NOMO-1 treated with DMSO at 0.1 percent for 48 hours (cell line): ENCODE measurements around the gene TRIM41.

Source experiments
- DNase-seq: peaks from one replicate; lab custom pipeline; 2025; ENCODE audit not compliant: unreplicated experiment; lab: John Stamatoyannopoulos, UW

The TRIM41 gene

DNA sequence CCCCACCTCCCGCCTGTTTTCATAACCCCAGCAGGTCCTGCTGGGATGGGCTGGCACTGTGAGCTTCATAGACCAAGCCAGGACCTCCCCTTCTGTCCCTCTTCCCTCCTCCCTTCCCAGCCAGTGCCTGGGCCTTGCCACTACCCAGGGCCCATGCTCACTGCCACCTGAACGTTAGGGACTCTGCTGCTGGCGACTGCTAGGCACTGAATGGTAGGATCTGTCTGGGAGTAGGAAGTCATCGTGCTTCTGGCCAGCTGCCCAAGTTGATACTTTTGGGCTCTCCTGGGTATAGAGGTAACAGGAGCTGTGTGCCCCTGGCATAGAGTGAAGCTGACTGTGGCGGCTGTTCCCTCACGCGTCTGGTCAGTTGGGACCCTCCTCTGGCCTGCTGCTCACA, 8.4 kb downstream of the TRIM41 start:
- DNase-seq, result no peak

DNA sequence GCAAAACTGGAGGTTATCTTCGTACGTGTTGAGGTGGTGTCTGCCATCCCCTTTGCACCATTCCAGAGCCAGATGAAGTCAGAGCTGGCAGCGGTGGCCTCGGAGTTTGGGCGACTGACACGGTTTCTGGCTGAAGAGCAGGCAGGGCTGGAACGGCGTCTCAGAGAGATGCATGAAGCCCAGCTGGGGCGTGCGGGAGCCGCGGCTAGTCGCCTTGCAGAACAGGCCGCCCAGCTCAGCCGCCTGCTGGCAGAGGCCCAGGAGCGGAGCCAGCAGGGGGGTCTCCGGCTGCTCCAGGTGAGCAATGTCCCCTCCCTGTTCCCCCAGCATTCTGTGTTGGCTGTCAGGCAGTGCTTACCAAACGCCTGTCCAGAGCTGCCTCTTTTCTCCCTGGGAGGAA, 9.5 kb downstream of the TRIM41 start:
- DNase-seq, result no peak

DNA sequence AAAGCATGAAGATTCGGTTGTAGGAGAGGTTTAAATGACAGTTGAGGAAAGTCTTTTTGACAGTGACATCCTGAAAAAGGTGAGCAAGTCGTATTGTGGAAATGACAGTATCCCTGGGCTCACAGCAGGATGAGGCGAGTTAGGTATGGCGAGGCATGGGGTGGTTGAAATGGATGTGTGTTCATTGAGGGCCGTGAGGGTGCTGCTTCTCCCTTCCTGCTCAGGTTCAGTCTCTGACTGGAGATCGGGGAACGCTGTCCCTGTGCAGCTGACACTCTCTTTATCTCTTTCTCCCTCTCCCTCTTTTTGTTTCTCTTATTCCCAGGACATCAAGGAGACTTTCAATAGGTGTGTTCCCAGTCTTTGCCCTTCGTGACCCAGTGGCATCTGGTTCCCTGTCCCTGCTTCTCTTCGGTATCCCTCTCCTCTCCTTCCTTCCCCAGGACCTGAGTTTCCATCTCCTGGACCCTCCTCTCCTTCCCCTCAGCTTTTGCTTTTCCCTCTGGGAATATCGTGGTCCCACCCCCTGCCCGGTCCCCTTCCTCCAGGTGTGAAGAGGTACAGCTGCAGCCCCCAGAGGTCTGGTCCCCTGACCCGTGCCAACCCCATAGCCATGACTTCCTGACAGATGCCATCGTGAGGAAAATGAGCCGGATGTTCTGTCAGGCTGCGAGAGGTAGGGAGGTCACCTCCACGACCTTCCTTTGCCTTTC, 10.2 kb downstream of the TRIM41 start:
- DNase-seq, result no peak

DNA sequence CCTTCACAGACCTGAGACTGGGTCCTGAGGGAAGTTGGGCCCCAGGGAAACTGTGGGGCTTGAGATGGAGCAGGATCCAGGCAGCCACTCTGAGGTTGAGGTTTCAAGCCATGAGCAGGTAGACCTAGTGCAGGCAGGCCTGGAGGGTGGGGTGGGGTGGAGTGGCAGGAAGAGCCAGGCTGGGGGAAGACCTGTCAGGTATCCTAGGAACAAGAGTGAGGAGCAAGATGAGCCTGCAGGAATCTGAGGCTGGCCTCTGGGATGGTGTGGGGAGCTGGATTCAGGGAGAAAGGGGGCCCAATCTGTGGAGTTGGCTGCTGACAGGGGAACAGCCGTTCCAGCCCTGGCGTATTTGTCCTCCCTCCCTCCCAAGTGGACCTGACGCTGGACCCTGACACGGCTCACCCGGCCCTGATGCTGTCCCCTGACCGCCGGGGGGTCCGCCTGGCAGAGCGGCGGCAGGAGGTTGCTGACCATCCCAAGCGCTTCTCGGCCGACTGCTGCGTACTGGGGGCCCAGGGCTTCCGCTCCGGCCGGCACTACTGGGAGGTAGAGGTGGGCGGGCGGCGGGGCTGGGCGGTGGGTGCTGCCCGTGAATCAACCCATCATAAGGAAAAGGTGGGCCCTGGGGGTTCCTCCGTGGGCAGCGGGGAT, 10.8 kb downstream of the TRIM41 start:
- no peak for DNase-seq

DNA sequence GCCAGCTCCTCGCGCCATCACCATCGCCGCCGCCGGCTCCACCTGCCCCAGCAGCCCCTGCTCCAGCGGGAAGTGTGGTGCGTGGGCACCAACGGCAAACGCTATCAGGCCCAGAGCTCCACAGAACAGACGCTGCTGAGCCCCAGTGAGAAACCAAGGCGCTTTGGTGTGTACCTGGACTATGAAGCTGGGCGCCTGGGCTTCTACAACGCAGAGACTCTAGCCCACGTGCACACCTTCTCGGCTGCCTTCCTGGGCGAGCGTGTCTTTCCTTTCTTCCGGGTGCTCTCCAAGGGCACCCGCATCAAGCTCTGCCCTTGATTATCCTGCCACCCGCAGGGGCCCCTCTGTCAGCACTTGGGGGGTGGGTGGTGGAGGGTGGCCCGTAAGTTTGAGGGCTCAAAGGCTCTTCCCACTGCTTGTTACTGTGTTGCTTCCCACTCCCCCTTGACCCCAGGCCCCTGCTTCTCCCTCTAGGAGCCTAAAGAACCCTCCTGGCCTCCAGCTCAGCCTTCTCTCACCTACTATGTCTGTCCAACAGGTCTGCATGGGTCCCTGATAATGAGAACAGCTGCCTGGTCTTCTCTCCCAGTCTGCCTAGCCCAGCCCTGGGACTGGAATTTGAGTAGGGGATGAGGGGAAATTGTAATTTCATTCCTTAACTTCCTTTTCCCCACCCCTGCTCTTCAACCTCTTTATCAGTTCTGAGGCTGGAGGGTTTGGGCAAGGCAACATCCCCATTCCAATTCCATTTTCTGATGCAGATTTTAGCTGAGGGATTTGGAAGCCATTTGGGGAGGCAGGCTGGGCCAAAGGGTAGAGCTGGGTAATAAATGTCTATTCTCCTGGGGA, 11.6 kb downstream of the TRIM41 start:
- no peak for DNase-seq

DNA sequence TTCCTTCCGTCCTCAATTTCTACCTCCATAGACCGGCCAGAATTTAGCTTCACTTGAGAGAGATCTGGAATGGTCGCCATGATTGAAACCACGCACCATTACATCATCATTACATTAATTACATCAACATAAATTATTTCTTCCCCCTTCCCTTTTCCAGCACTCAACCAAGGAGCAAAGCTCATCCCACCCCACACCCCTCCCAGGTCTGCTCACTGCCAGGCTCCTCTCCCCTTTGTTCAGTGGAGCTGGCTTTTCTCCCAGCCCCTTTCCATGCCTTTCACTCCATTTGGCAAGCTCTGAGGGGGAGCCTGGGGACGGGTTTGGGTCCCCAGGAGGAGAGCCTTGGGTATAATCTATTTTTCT, 12.2 kb downstream of the TRIM41 start:
- no peak for DNase-seq

DNA sequence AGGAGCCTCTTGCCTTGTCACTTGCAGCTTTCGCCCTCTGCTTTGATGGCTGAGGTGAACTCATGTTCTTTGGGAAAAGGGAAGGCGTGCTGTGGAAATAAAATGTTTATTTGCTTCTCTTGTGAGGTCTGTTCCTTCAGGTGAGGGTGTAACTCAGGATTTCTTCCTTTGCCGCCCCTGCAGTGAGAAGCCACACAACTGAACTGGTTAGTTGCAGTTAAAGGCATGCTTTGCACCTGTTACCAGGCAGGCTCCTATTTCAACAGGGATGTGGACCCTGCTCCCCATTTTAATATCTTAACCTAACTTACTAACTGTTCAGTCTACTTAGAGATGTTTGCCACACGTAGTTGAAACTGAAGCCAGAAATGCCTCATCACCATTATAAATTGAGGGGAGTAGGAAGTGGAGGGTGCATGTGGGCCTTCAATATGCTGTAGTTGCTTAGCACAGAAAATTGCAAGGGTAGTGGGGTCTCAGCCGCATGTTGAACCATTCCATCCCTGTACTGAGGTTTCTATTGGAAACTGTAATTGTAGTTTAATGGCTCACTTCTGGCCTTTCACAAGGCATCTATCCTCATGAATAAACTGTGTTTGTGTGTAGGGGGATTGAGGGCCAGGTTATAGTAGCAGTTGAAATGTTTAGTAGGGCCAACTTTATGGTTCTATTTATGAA, 12.7 kb downstream of the TRIM41 start:
- DNase-seq, result no peak

DNA sequence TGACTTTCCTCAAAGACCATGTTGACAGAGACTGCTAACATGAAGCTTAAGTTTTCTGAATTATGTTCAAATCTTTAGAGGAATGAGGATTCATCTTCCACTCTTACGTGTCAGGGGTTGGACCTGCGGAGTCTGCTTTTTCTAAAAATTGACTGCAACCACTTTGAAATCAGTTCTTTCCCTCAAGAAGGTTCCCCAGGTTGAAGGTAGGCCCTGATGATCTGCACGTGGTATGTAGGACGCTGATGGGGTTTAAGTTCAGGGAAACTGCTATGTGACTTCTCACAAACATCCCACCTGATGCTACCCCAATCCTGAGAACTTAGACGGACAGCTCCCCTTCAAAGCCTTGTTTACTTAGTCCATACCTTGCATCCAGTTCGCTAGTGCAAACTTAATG, 13.4 kb downstream of the TRIM41 start:
- DNase-seq, result no peak

DNA sequence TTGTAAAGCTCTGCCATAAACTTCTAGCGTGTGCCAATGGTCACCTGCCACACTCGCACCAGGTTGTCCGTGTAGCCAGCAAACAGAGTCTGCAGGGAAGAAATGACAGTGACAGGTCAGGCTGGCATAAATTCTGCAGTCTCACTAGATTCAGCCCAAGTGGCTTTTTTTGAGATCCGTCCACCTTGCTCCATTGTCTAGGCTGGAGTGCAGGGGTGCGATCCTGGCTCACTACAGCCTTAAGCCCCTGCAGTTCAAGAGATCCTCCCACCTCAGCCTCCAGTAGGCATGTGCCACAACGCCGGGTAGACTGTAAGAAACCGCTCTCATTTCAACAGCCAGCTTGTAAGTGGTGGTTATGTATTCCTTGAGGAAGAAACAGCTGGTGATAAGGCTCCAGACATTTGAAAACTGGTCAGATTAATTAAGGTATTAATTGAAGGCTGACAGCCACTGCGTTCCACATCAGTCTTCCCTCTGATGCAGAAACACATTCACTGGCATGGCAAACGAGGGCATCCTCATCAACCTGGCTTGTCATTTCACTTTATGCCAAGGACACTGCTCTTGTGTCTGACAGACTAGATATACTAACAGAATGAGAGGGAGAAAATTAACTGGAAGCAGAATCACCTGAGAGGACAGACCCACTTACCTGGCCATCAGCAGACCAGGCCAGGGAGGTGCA, 14.0 kb downstream of the TRIM41 start:
- no peak for DNase-seq

DNA sequence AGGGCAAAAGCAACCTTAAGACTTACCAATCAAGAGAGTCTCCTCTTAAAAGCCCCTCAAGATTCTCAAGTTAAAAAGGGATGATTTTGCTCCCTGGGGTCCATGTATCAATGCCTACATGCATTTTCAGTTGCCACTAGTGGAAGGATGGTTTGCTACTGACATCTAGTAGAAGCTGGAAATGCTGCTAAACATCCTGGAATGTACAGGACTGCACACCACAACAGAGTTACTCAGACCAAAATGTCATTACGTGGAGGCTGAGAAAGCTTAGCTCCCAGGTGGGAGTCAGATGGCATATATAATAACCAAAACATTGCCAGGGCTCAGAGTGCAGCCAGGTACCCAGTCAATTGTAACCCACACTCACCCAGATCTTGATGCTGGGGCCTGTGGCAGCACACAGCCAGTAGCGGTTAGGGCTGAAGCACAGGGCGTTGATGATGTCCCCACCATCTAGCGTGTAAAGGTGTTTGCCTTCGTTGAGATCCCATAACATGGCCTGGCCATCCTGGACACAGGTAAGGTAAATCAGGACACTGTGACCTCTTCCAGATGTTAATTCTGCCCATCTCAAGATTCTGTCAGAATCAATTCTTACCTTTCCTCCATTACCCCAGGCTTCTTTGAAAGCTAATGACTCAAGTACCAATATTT, 14.8 kb downstream of the TRIM41 start:
- DNase-seq, result no peak

DNA sequence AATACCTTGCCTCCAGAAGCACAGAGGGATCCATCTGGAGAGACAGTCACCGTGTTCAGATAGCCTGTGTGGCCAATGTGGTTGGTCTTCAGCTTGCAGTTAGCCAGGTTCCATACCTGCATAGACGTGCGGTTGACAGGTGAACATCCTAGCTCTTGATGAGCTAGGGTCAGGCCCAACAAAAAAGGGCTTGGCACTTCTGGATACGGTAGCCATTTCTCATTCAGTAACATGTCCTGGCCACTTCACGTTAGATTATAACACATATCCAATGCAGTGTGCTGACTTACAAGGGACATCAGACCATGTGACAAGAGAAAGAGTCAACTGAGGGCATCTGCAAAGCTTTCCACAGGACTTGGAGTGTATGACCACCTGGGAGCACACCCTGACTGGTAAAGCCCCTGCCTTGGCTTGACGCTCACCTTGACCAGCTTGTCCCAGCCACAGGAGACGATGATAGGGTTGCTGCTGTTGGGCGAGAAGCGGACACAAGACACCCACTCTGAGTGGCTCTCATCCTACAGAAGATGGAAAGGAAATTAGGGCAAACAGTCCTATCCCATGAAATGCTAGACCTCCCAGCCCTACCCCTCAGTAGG, 16.1 kb downstream of the TRIM41 start:
- DNase-seq, result no peak

DNA sequence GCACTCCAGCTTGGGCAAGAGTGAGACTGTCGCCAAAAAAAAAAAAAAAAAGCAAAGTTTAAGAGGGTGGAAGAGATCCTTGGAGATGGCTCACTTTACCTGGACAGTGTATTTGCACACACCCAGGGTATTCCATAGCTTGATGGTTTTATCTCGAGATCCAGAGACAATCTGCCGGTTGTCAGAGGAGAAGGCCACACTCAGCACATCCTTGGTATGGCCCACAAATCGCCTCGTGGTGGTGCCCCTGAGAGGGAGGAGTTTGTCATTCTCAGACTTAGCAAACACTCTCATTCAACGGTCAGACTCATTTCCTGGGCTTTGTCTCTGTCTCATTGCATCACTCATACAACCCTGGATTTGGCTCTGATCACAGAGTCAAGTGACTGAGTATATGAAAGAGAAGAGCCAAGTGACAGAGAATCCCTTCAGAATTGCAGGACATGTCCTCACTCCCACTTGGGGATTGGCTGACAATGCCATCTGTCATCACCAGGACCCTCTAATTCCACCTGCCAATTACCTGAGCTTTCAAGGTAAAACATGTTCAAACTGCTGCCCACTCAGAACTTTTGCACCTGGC, 18.4 kb downstream of the TRIM41 start:
- no peak for DNase-seq

DNA sequence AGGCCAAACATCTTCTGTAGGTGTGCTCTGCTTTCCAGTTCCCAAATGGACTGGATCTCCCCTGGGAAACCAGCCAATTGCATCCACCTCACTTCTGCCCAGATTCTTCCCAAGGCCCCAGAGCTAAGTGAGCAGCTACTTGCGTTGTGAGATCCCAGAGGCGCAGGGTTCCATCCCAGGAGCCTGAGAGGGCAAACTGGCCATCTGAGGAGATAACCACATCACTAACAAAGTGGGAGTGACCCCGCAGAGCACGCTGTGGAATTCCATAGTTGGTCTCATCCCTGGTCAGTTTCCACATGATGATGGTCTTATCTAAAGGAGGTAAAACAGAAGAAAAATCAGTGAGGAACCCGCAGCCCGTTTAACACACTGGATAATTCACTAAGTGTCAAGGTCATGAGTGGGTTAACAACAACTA, 19.0 kb downstream of the TRIM41 start:
- DNase-seq, result no peak

DNA sequence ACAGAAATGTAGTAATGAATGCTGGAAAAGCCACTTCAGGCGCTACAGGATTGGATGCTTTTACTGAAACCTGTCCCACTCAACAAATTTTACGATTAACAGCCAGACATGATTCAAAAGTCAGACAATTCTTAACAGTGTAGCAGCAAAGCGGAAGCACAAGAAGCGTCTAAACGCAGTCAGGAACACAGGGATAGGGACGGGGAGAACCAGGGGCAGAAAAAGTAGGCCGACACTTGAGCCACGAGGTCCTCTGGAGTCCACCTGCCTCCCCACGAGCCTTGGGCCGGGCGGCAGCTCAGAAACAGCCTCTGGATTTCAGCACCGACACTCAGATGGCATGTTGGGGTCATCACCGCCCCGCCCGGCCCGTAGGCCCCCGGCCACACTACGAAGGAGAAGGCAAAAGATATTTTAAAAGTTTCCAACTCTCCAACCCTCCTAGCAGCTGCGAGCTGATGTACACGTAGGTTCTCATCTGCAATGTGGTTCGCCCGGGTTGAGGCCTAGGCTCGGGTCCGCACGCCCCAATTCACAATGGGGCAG, 20.0 kb downstream of the TRIM41 start:
- no peak for DNase-seq

DNA sequence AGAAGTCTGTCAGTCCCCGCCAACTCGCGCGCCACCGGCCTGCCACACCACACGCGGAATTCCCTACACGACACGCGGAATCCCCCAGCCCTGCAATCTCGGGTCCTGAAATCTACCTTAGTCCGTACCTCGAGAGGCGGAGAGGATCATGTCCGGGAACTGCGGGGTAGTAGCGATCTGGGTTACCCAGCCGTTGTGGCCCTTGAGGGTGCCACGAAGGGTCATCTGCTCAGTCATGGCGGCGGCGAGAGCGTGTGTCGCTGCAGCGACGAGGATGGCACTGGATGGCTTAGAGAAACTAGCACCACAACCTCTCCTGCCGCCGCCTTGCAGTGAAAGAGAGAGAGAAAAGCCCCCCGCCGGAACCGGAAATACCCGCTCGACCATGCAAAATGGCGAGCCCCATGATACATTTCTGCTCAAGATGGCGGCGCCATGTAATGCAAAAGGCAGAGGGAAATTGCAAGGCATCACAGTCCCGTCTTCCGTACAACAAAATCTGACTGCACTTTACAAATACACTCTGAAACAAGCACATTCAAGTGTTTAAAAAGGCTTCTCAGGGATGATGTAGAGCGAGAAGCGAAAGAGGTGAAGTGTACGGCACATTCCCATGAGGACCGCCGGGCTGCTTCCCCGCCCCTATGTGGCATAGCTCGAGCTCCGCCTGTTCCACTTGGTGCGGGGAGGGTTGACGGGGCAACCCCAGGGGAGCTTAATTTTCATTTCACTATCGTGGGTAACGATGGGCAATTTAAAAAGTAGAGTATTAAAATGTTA, 20.7 kb downstream of the TRIM41 start, which contains the start of gene RACK1:
Gene RACK1, minus strand, starts transcription at position 343 of the 780 bp plus-strand sequence. Its CDS starts 106 bp downstream, at position 237.
- no peak for DNase-seq

DNA sequence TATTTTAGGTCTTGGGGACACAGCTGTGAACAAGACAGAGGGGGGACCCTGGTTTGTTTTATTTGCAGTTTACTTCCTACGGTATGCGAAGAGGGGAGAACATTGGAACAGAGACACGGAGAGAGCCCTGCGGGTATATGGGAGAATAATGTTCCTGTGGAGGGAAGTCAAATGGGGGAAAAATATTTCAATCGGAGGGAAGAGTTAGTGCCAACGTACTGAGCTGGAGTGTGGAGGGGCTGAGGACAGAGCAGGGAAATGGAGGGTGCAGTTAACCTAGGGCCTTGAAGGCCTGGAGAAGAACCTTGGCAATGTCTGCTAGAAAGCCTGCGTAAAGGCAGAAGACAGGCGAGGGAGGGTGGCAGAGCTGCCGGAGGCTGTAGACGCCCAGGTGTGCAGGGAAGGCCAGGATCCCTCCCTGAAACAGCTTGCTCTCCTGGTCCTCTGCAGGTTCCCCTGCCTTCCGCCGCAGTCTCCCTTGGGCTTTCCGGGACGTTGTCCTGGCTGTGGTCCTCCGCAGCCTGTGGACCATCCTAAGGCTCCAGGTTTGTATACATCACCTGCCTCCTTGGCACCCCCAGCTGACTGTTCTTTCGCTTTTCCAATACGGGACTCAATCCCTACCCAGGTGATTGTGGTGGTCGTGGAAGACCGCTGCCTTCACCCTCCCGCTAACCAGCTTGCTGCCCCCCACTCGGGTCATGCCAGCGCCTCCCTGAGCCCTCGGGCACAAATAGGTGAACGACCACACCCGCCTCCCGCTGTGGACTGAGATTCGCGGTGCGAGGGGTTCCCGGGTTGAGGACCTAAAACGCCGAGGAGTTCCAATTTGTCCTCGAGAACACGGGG, 22.6 kb downstream of the TRIM41 start:
- DNase-seq, result no peak

DNA sequence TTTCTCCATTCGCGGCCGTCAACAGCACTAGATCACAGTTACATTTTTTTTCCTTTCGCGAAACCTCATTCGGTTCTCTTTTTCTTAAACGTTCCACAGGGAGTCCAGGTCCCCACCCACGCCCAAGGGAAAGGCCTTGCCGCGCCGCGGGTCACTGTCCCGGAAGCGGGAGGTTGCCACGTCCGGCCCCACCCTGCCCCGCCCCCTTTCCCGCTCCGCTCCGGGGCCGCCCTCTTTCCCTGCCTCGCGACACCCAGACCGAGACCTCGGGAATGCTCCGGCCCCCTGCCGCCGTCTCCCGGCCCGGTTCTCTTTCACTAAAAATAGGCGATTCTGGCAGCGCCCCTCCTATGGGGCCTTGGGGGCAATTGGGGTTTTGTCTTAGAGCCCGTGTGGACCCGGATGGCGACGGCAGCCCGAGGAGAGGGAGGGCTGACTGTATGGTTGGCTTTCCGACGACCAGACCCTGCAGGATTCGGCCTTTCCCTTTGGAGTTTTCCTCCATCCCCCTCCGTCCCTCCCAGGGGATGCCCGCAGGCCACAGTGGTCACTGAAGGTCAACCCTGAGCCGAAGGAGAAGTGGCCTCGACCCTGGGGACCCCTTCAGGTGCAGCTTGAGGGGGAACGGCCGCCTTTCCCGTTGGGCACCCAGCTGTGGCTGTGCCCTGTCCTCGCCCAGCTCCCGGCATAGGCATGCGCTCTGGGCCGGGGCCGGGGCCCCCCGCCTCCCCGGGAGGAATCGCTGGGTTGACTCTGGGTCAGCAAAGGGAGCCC, 23.4 kb downstream of the TRIM41 start:
- DNase-seq, result no peak
